ENCODE measurements around the gene KLK11.

Gene KLK11

DNA sequence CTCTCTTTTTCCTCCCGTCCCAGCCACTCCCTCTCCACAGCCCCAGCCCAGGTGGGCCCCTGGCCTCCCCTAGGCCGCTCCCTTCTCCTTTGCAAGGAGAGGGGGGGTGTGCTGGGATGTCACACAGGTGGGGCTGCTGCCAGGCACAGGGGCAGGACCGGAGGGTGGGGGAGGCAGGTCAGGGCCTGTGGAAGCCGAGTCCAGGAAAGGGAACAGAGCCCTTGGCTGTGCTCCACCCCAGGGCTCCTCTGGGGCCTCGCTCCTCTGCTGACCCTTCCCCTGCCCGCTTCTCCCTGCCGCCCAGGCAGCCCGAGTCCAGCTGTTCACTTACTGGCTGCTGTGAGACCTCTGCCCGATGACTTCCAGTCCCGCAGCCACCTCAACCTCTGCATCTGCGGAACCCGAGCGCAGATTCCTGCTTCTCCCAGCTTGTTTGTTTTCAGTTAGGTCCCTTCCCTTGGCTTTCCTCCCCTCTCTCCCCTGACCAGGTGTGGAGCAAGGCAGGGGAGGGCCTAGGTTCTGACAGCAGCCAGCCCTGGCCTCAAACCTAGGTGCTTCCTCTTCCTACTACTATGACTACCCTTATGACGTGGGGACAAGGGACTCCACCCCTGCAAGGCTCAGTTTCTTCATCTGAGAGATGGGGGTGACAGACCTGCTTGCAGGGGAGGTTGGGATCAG lies 850 bp upstream of the KLK11 start:
- no peak for DNase-seq

DNA sequence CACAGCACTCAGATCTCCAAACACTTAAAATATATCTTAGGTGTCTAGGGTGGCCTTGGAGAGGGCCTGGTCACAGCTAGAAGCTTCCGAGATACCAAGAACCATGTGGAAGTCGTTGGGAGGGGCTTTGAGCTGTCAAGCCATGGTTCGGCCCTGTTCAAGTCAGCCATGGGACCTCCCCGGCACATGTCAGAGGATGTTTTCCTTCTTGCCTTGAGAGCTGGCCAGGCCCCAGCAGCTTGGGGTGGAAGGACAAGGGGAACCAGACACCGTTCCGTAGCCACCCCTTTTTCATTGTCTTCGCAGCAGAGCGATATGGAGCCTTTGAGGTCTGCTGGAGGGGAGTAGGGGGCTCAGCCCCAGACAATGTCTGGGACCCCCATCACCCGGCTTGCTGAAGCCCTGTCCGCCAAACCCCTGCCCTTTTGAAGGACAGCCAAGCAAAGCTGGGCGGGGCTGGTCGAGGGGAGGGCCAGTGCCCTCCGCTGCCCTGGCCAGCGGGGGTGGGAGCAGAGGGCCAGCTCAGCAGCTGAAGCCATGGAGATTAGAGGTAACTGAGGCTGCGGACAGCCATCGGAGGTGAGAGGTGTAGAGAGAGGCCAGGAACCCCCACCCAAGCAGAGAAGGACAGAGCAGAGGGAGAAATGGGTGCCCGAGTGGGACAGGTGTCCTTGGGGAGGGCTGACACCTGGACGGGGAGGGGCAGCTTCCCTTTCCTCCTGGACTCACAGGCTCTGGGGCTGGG lies 435 bp downstream of the KLK11 start:
- DNase-seq: no peak

DNA sequence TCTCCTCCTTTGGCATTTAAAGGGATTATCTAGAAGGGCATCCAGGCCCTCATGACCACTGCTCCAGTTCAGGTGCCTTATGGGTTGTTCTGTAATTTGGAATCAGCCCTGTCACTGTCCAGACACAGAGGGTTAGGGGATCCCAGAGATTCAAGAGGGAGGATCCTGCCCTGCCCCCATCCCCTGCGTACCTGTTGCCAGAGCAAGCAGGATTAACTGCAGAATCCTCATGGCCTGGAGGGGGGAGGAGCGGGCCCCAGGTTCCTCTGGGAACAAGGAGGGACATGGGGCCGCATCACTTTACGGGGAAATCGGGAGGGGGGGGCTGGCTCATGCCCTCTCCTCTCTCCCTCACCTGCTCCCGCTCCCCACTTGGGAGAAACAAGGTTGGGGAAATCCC lies 1.0 kb downstream of the KLK11 start:
- no peak for DNase-seq

DNA sequence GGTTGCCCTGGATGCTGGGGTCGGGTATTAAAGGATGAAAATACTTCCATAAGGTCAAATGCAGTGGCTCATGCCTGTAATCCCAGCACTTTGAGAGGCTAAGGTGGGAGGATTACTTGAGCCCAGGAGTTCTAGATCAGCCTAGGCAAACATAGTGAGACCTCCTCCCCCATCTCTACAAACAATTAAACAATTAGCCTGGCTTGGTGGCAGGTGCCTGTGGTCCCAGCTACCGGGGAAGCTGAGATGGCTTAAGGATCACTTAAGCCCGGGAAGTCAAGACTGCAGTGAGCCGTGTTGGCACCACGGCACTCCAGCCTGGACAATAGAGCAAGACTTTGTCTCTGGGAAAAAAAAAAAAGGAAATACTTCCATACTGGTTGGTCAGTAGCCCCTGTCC lies 1.5 kb downstream of the KLK11 start:
- DNase-seq: no peak

DNA sequence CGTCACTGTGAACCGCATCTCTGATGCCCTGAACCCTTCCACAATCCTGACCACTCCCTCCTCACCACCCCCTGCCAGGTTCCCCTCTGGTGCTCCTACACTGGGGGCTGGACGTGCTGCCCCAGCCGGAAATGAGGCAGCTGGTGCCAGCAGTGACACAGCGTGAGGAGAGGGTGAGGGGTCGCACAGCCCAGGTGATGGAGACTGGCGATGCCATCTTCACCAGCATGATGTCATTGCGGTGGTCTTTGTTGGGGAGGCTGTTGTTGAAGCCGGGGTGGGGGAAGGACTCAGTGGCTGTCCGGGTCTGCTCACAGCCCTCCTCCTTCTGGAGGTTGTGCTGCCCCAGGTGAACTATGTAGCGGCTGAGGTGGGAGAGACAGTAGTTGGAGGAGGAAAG lies 2.5 kb downstream of the KLK11 start:
- DNase-seq: no peak

DNA sequence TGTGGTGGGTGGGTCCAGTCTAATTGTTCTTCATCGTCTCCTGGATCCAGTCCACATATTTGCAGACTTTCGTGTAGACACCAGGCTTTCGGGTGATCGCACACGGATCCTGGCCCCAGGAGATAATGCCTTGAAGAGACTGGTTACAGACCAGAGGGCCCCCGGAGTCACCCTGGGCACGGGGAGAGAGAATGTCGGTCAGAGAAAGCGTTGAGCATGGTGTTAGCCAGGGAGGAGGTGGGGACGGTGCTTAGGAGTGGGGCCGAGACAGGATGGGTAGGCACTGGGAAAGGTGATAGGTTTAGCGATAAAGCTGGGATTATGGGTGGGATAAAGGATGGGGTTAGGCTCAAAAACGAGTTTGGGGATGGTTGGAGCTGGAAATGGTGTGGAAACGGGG lies 3.9 kb downstream of the KLK11 start:
- DNase-seq: no peak

DNA sequence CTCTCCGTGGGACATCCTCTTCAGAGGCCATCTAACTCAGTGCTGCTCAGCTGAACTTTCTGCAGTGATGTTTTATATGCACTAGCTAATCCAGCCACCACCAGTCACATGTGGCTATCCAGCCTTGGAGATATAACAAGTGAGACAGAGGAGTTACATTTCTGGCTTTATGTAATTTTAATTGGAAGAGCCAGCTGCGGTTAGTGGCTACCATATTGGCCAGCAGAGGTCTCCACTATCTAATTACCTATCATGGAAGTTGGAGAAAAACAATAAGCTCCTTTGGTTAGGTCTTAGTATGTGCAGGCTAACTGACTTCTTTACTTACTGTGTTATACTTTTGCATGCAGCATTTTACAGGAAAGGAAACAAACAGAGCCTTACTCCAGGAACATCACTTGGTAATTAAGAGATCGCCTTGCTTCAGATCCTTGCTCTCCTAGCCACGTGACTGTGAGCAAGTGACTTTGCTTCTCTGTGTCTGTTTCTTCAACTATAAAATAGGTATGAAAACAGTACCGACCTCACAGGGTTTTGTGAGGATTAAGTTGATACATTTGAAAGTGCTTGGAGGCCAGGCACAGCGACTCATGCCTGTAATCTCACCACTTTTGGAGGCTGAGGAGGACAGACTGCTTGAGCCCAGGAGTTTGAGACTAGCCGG lies 5.3 kb downstream of the KLK11 start:
- DNase-seq: no peak

DNA sequence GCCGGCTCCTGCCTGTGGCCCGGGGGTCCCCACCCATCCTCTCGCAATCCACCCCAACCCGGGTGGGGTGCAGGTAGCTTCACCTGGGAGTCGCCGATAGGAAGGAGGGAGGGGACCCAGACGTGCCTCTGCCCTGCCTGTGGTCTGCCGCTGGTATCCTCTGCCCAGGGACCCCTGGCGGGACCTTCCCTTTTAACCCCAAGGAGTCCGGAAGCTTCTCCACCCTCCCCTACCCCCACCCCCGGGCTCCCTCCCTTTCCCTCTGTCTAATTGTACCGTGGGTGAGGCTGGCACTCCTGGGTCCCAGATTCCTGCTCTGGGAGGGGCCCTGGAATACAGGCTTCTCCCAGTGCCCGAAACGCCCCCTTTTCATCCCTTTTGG lies 6.9 kb downstream of the KLK11 start, which contains the start of gene KLK10:
Gene KLK10, minus strand, starts transcription at position 166 of the 382 bp plus-strand sequence. CDS start 579 bp downstream, outside the sequence.
- DNase-seq: no peak

DNA sequence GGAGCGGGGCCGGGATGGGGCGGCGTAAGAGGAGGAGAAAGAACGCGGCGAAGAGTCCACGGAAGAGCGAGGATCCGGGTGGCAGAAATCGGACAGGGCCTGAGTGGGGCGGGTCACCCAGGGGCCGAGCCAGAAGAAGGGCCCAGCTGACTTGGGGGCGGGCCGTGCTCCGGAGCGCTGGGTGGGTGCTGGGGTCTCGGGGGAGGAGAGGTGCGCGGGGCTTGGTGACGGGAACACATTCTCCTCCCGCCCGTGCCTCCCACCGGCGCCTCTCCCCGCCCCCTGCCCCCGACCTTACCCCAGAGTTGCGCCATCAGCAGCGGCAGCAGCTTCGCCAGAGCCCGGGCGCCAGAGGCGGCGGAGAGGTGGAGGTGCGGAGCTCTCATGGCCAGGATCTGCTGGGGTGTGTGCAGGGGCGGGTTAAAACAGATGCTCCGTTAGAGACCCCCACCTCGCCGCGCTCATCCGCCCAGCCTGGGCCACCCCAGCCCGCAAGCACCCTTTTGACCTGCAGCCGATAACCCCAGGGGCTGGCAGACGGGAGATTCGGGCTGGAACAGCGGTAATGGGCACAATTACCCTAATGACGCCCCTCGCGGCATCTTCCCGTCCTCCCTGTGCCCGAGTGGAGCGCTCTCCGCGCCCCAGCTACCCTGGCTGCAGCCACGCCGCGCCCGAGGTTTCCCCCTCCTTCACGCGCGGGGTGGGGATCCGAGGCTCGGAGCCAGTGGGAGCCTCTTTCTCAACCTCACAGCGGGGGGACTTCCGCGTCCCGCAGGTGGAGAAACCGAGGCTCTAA lies 7.5 kb downstream of the KLK11 start:
- no peak for DNase-seq

DNA sequence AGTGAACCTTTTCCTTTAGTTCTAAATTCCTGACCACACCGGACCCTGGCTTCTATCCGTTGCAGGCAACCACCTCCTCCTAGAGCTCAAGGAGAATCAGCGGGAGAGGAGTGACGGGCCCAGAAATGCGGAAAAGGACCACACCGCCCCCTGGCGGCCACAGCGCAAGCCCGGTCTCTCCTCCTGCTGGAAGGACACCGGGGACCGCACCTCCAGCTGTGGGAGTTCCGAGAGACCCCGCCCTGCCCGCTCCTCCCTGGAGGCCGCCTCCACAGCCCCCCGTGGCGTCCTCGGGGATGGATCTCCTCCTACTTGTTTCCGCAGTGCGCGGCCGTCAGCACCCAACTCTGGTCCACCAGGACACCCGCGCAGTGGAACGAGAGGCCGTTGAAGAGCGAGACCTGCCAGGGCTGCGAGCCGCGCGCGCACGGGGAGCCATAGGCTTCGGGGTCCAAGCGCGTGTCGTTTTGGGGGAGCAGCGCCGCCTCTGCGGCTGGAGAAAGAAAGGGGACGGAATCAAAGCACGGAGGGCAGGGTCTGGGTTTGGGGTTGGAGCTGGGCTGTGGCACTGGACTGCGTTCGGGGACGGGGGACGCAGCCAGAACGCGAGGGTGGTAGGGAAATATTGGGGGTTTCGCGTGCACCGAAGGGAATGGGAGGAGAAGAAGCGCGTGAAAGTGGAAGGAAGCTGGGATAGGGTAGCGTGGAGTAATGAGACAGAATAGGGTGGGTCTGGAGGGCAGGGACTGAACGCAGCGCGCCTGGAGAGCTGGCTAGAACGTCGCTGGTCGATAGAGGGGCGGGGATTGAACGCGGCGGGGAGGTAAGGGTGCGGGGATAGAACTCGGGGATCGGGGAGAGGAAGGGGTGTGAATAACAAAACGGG lies 9.4 kb downstream of the KLK11 start:
- DNase-seq: no peak

DNA sequence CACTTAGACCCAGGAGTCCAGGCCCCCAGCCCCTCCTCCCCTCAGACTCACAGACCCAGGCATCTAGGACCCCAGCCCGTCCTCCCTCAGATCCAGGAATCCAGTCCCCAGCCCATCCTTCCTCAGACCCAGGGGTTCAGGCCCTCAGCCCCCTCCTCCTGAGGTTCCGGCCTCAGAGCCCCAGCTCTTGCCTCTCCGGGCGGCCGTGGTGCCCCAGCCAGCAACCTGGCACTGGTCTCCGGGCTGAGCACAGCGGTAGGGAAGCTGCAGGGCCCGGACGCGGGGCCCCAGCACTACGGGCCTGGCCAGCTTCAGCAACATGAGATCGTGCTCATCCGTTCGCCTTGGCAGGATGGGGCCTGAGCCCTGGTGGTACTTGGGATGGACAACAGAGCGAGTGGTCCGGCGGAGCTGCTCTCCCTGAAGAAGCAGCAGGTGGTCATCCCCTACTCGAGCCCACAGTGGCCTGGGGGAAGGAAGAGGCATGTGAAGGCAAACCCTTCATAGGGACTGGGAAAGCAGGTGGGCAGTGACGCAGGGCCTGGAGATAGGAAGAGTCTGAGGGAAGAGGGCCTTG lies 10.6 kb downstream of the KLK11 start:
- no peak for DNase-seq

DNA sequence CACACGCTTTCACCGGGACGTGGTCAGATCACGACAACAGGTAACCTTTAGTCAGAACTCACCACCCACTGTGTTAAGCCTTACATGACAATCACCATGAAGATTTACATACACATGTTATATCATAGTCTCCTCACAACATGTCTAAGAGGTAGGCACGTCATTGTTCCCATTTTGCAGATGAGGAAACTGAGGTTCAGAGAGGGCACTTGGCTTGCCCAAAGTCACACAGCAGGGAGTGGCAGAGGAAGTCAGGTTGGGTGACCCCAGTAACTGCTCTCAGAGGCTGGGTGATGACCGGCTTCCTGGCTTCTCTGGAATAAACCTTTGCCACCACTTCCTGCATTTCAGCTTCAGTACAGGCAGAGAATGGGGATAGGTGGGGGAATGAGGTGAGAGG lies 12.2 kb downstream of the KLK11 start:
- no peak for DNase-seq

DNA sequence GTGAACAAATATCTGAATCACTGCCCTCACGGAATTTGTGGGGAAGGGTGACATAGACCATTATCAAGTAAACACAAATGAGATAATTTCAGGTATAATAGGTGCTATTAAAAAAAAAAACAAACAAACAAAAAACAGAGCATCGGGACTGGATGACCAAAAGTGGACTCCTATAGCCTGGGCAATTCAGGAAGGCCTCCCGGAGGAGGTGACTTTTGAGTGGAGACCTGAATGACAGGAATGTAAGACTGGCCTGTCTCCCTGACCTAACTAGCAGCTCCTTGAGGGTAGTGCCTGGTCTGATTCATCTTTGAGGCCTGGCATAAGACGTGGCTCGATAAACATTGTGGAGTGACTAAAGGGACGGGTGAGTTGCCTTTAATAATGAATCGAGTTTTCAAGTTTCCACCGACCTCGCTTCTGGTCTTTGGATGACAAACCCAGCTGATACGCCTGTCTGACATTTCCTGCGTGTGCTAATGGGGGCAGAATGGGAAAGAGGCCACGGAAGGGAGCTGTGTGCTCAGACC lies 13.7 kb downstream of the KLK11 start:
- DNase-seq: no peak

DNA sequence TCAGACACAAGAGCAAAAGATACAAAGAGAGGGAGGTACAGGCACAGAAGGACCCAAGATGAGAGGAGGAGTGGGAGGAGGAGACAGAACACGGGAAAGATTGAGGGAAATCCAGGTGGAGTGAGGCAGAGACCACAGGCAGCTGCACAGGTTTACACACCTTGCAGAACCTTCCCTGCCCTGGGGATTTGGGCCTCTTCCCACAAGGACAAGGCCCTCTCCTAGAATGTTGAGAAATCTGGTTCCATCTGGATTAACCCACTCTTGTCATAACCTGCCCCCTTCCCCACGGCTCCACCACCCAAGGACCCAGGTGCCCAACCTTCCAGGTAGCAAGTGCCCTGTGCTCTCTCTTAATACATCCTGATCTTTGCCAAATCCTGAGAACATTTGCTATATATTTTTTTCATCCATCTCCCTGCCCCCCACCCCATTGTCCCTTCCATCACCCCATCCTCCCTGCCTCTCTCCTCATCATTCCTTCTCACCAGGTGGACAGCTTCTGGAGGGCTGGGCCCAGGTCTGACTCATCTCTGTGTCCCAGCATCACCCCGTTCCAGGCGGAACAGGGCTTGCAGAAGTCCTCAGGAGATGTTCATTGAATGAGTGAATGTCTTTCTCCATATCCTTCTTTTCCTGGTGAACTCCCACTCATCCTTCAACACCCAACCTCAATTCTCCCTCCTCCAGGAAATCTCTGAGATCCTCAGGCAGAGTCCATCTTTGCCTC lies 16.2 kb downstream of the KLK11 start:
- no peak for DNase-seq

DNA sequence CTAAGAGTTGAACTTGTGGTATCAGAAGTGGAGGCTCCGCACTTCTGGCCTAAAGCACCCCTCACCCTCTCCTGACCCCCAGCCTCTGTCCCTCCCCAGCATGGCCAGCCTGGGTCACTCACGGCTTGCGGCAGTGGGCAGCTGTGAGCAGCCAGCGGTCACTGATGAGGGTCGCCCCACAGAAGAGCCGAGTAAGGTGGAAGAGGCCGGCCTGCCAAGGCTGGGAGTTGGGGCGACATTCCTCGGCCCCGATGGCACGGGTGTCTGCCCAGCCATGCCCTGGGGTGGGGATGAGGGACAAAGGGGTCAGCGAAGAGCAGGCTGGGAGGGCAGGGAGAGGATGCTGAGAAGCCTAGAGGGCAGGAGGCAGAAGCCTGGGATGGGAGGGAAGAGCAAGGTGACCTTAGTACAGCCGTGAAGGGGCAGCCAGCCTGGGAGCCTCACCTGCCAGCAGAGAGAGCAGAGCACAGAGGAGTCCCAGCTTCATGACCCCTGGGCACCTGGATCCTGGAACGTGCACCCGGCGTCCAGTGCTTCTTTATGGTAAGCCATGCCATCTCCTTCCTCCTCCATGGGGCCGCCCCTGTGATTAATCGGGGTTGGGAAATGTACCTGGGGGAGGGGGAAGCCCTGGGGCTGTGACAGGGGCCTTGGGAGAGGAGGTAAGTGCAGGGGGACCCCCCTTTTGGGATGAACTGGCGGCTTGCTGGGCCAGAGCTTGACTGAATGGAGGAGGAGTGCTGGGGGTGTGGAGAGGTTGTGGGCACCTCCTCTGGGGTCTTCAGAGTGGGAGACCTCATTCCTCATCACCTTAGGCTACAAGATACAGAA lies 17.1 kb downstream of the KLK11 start:
- no peak for DNase-seq

DNA sequence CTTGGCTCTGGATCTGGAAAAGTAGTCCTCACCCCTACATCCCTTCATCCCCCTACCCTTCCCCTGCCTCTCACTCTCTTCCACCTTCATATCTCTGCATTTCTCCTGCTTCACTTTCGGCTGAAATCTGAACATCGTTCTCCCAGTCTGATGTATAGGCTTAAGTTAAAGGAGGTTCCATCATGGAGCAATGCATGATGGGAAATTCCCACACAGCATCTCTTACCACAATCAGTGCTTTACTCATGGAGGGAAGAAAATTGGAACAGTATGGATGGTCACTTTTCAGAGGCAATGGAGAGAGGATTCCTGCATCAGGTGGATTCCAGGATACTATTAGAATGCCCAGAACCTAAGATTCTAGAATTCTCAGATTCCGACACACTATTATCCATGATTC lies 18.9 kb downstream of the KLK11 start:
- no peak for DNase-seq

DNA sequence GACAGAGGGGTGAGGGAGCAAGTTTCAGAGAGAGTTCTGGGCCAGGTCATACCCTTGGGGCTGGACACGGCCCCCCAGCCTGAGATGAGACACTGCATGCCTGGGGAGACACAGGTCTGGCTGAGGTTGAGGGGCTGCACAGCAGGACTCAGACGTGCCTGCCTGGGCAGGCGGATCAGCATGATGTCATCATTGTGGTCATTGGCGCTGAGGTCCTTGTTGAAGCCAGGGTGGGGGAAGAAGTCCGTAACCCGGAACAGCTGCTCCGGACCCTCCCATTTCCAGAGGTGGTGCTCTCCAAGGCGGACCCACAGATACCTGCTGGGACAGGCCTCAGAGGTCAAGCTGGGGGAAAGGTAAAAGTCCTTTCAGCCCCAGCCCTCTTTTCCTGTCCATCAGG lies 20.0 kb downstream of the KLK11 start:
- DNase-seq: no peak

DNA sequence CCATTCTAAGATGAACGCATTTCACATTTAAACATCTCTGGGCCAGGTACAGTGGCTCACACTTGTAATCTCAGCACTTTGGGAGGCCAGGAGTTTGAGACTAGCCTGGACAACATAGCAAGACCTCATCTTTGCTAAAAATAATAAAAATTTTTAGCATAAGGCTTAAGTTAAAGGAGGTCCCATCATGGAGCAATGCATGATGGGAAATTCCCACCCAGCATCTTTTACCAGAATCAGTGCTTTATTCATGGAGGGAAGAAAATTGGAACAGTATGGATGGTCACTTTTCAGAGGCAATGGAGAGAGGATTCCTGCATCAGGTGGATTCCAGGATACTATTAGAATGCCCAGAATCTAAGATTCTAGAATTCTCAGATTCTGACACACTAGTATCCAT lies 21.2 kb downstream of the KLK11 start:
- DNase-seq: no peak

DNA sequence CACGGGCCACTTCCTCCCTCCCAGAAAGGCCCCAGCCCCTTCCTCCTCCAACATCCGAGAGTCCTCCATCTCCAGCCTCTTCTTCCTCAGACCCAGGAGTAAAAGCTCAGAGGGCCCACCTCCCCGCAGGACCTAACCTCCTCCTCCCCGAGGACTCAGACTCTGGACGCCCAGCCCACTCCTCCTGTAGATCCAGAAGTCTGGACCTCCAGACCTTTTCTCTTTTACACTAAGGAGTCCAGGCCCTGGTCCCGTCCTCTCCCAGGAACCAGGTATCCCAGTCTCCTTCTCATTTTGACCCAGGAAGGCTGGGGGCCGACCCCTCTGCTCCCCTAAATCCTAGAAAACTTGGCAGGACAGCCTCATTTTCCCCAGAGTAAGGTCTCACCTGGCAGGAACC lies 23.1 kb downstream of the KLK11 start:
- DNase-seq: no peak

Data from stimulated activated naive CD4-positive, alpha-beta T cell treated with Interleukin-2 at 50 U/mL for 16 hours (primary cell).